Cardiac septum (tissue), 1 donor: ENCODE results near the gene CARD9. TPM values are rescaled to one million over a fixed set of nuclear protein-coding genes. Genes with fewer than 3 reads are reported as not detected.

Source experiments
- DNase-seq: peaks from one replicate; pipeline ENCODE4 v3.0.0-alpha.2; 2020; ENCODE audit warnings: low spot score
- intact Hi-C: fragments of 100-400 bp; cut with DNase I; formaldehyde crosslinking; loops from one replicate; pipeline ENCODE4 v1.14.0; 2022
- total RNA-seq: library from RNA; stranded (reverse); fragmentation: NEBNext Ultra II Directional; extraction: Animal tissue kit (Norgen Biotek cat#: 25700); gene quantifications from one replicate; pipeline ENCODE4 v1.2.1, GENCODE V29; 2021
- donor health status: DM: no; HTN: no; CAD: no.

CARD9 gene
- total RNA-seq, 1 donor from 2014 or later, result 0.70 TPM

DNA sequence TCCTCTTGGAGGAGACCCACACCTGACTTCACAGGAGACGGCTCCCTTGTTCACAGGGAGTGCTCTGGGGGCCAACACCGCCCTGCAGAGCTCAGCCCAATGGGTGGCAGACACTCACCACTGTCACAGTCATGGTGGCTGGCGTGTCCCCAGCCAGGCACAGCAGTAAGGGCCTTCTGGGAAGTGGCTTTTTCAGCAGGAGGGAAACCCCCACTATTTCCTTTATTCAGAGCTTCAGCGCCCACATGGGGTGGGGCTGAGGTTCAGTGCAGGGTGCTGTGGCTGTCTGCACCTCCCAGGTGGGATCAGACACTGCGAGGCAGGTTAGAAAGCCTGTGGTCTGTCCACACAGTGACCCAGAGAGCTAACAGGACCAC lies 30.1 kb upstream of the CARD9 start:
- DNase-seq, result no peak
- intact Hi-C loops, result no loop called here

DNA sequence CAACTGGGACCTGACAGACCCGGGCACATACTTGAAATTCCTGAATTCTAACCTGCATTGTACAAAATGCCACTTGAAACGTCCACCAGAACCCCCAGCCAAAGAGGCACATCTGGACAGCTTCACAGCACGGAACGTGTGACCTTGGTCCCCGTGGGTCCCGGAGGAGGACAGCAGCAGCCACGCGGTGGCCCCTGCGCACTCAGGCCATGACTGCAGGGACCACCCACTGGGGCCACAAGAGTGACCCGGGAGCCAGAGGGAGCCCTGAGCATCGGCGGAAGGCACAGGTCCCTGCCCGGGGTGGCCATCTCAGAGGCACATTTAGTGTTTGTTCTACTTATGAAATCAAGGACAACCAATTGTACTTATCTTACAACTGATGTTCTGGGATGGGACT lies 28.6 kb upstream of the CARD9 start:
- DNase-seq, result no peak
- intact Hi-C loops, result no loop called here

- intact Hi-C loops, result loop anchor here (2.0 kb wide), 2 partner anchors 63 to 89 kb away; no protein-coding TSS in a partner anchor
- no peak for DNase-seq
These were observed 27.9 kb upstream of the CARD9 start for GRCh38 chr9:136401173-136401922.

DNA sequence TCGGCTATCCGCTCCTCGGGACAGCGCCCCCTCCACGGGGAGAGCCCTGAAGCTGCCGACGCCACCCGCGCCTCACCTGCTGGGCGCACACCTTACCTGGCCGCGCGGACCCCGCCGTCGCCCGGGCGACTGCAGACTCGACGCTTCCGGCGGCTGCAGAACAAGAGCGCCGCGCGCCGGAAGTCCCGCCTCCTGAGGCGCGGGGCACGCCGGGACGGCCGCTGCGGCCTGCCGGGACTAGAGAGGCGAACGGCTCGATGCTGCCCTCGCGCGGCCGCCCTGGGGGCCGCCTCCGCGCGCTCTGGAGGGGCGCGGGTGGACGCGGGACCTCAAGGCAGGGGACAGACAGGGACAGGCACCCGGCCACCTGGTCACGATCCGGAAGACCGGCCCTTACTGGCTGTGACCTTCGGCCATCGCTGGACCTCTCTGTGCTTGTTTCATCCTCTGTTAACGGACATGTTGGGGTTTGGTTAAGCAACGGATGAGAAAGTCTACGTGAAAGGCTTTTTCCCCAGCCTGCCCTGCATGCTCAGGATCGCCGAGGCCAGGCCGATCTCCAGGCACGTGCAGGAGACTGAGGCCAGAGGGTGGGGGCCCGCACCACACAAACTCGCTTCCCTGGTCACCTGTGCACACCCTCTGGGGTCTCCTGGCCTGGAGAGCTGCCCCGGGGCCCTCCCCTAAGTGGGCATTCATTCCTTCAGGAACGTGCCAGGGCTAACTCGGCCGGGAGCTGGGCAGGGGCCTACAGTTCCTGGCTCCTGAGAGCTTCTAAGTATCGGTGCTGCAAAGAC lies 26.8 kb upstream of the CARD9 start, which contains the start of gene SNAPC4:
TSS of gene SNAPC4 (minus strand) at position 133 of the 797 bp plus-strand sequence. CDS start 1,742 bp downstream, outside the sequence.
- DNase-seq, result peak; percentile 94
- intact Hi-C loops, result loop anchor here (1.0 to 2.0 kb wide), 3 partner anchors 37 to 87 kb away; partner anchors contain the start of gene DNLZ

DNA sequence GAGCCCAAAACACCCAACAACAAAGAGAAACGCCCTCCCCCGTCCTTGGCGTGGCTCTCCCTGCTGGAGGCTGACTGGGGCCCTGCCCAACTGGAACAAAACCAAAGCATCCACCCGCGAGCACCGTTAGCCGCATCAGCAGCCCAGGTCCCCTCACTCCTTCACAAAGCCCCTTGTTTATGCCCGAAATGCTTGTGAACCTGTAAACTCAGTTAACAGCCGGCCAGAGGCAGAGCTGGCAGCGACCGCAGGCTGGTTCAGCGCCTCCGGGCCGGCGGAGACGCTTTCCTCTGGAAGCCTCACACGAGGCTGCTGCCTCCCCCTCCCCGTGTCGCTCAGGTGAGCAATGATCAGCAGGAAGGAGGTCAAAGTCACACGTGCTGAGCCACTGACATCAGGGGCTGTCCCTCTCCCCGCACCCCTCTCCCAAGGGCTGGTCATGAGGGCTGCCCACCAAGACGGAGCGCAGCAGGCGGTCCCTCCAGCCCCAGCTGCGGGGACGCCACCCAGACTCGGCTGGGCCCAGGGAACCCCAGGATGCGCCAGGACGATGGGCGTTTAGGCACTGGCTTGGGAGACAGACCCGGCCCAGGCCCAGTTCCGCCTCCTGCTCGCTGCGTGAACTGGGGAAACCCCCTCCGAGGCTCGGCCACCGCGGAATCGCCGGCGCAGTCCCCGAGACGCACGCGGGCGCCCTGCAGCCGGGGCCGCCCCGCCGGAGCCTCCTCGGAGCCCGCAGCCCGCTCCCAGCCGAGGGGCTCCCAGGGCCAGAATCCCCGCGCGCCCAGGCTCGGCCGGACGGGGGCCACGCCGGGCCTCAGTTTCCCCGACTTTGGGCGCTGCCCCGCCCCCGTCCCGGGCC lies 25.9 kb upstream of the CARD9 start:
- intact Hi-C loops, result loop anchor here (1.0 to 2.0 kb wide), 3 partner anchors 36 to 87 kb away; partner anchors contain the start of gene DNLZ
- no peak for DNase-seq

GRCh38 chr9:136398286-136398685 lies 24.8 kb upstream of the CARD9 start:
- intact Hi-C loops, result no loop called here
- DNase-seq, result no peak

DNA sequence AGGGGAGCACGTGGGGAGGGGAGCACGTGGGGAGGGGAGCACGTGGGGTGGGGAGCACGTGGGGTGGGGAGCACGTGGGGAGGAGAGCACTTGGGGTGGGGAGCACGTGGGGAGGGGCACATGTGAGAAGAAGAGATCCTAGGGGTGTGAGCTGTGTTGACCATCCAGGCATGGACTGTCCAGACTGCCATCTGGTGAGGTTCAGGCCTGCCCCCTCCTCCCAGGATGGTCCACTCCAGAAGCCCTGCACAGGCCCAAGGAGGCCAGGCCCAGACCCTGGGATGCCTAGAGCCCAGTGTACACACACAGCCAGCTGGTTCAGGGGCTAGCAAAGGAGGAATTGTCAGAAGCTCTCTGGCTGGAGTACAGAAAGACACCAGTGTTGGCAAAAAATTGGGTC lies 24.2 kb upstream of the CARD9 start:
- no peak for DNase-seq
- intact Hi-C loops, result no loop called here

DNA sequence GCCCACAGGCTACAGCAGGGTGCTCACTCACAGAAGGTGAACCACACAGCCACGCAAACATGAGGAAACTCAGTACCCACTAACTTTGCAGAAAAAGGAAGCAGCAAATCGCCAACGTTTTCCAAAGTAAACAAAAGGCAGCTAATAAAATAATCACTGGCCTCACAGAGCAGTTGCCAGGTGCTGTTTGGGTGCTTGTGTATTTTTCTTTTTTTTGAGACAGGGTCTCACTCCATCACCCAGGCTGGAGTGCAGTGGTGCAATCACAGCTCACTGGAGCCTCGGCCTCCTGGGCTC lies 22.7 kb upstream of the CARD9 start:
- no peak for DNase-seq
- intact Hi-C loops, result no loop called here

DNA sequence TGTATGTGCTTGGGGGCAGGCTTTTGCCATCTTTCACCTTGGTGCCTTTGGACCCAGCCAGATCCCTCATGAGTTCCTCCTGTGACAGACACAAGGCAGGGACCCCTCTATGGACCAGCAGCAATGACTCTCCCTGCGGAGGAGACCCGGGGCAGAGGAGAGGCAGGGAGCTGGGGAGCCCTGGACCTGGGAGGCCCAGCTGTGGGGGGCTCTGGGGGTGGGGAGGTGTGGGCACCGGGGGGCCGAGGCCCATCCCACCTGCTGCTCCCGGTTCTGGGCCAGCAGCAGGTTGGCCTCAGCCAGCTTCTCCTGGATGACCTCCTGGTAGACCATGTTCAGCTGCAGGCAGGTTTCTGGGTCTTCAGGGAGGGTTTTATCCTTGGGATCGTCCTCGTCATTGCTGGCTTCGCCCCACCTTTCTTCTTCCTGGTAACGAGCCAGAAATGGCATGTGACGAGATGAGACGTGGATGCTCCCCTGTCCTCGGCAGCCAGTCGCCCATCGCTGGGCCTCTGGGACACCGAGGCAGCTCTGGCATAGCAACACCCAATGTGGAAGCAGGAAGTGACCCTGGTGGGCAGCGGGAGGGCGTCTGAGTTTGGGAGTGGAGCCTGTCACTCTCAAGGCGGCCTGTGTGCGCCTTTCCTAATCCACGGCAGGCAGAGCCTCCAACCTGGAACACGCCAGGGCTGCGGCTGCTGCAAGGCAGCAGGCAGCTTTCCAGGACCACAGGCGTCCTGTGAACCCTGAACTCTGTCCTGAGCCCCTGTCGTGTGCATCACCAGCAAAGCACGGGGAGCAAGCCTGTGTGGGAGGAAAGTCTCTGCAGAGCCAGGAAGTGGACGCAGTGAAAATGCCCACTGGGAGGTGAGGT lies 22.1 kb upstream of the CARD9 start:
- intact Hi-C loops, result no loop called here

GRCh38 chr9:136395020-136395340 lies 21.5 kb upstream of the CARD9 start:
- intact Hi-C loops, result no loop called here
- no peak for DNase-seq

More for the DNA sequence above, 22.1 kb upstream of the CARD9 start:
- no peak for DNase-seq

DNA sequence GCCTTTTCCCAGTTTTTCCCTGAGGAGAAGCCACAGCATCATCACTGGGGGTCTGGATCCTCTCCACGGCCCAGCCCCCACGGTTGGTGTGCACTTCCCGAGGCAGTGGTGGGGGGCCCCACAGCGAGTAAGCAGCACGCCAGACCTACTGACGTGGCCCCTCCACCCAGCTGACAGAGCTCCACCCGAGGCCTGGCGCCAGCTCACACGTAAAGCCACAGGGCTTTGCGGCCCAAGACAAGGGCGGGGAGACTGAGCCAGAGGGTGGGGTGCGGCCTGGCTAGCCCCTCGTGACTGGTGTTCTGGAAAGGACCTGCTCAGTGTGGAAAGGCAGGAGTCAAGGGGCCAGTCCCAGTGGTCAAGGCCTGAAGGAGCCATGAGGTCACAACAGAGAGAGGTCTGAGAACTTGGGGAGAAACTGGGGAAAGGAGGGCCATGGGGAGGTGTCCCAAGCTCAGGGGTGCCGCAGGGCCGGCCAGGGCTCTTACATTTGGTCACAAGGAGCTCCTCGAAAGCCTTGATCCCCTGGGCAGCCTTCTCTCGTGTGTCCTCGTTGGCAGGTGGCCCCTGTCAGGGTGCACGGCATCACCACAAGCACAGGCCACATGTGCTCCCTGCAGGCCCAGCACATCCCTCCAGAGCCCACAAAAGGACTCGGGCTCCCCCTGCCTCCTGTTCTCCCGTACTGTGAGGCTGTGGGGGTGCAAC lies 21.0 kb upstream of the CARD9 start:
- intact Hi-C loops, result no loop called here
- no peak for DNase-seq

- intact Hi-C loops, result no loop called here
- no peak for DNase-seq
These were observed 20.1 kb upstream of the CARD9 start for GRCh38 chr9:136393531-136393930.

GRCh38 chr9:136392538-136393449 lies 19.3 kb upstream of the CARD9 start:
- intact Hi-C loops, result no loop called here
- DNase-seq, result no peak

GRCh38 chr9:136391737-136392537 lies 18.5 kb upstream of the CARD9 start:
- DNase-seq, result no peak
- intact Hi-C loops, result no loop called here

- no peak for DNase-seq
- intact Hi-C loops, result no loop called here
These were observed 15.9 kb upstream of the CARD9 start for GRCh38 chr9:136389396-136389795.

- intact Hi-C loops, result no loop called here
- DNase-seq, result no peak
These were observed 13.7 kb upstream of the CARD9 start for GRCh38 chr9:136387217-136387616.

DNA sequence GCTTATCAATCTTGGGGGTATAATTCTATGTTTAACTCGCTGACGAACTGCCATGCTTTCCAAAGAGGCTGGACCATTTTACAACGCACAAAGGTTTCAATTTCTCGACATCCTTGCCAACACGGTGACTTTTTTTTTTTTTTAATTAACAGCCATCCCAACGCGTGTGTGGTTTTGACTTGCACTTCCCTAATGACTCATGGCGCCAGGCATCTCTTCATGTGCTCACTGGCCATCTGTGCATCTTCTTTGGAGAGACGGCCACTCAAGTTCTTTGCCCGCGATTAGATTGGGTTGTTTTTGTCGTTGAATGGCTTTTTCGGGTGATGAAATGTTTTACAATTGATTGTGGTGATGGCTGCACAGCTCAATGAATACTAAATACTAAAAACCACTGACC lies 12.5 kb upstream of the CARD9 start:
- DNase-seq, result no peak

More for the DNA sequence above, 12.5 kb upstream of the CARD9 start:
- intact Hi-C loops, result no loop called here
